Astrocyte of the hippocampus (primary cell): Measurements from ENCODE around the gene FAM83E.
"Not testable (repeated sequence)": the region's sequence is repeated elsewhere in the genome, so short reads cannot be mapped to it uniquely, and the experiment has no call there.

ENCODE experiments used
- DNase-seq: peaks from one replicate; pipeline ENCODE4 v3.0.0; 2011; ENCODE audit warnings: low read depth, low spot score

The FAM83E gene

GRCh38 chr19:48577908-48578307, 37.0 kb downstream of the FAM83E start:
- not testable (repeated sequence) for DNase-seq

DNA sequence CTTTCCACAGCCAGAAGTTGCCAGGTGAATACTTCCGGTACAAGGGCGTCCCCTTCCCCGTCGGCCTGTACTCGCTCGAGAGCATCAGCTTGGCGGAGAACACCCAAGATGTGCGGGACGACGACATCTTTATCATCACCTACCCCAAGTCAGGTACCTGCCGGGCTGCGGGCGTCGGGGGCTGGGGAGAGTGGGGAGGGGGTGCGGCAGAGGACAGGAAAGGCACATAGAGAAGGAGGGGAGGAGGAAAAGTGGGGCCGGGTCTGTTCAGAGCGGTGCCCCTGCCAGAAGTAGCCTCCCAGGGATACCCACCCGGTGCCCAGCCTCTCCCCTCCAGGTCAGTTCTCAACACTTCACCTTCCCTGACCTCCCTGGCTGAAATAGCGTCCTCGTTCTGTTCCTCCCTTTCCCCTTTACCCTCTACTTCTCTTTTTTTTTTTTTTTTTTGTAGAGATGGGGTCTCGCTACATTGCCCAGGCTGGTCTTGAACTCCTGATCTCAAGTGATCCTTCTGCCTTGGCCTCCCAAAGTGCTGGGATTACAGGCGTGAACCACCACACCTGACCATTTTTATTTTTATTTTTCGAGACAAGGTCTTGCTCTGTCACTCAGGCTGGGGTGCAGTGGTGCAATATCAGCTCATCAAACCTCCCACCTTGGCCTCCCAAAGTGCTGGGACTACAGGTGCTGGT, 38.8 kb downstream of the FAM83E start:
- DNase-seq, result no peak

DNA sequence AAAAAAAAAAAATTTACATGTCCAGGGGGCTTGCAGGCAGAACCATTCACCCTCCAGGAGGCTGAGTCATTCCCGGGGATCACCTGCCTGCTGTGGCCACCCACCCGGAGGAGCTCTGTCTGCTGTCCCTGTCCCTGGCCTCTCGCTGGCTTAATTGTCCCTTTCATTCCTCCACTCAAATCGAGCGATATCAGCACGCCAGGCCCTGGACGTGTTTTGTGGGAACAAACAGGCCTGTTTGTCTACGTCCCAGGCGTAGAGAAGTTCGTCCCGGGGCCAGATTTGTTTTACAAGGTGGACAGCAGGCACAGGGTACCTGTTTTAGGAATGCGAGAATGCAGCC, 41.7 kb downstream of the FAM83E start:
- DNase-seq, result peak; percentile 20

DNA sequence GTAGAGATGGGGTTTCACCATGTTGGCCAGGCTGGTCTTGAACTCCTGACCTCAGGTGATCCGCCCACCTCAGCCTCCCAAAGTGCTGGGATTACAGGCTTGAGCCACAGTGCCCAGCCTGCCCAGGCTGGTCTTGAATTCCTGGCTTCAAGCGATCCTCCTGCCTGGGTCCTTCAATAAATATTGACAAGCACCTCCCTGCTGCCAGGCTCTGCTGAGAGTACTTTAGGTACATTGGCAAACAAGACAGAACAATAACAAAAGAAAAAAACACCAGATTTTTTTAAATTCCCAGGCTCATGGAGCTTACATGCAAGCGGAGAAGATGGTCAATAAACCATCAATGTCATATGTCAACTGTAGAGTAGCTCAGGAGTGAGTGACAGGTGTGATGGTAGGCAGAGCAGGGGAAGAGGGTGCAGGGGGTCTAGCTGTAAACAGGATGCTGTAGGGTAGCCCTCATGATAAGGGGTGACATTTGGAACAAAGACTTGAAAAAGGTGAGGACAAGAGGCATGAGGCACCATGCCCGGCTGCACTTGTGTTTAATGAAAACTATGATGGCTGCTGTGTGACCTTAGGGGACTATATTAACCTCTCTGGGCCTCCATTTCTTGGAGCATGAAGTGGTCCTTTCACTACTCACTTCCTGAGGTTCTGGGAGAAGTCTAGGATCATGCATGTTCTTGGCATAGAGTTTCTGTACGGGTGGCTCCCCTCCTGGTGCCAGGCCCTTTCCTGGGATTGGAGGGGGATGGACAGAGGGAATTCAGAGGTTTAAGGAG, 43.3 kb downstream of the FAM83E start:
- no peak for DNase-seq

- peak; percentile 60 for DNase-seq
Observed at GRCh38 chr19:48569814-48570213, 45.1 kb downstream of the FAM83E start.

DNA sequence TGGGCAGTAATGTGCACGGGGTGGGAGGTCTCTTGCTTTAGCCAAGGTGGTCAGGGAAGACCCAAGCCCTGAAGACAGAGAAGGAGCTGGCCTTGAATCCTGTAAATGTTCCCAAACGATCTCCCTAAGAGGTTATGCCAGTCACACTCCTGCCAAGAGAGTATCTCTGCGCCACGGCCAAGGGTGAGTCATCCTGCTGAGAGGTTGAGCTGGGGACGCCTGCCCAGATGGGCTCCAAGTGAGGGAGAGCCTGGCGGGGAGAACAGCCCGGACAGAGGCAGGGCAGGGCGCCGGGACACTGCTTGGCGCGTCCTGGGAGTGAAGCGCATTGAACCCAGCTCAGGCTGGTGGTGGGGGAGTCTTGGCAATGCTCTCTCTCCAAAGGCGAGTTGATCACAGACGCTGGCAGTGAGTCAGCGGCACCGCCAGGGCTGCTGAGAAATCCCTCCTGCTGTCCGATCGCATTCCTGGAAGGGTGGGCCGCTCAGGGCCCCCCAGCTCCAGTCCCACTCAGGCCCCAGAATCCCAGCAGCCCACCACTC, 46.5 kb downstream of the FAM83E start:
- DNase-seq, result peak; percentile 96

- peak; percentile 48 for DNase-seq
Observed at GRCh38 chr19:48565090-48565489, 49.8 kb downstream of the FAM83E start.
